NCI-H345 (cell line): ENCODE results near the gene SERGEF.
A peak's percentile ranks its signal among the peaks of the same experiment; 100 is the strongest.
"Not testable (repeated sequence)": the region's sequence is repeated elsewhere in the genome, so short reads cannot be mapped to it uniquely, and the experiment has no call there.

Experiments
- DNase-seq: peaks from one replicate; lab custom pipeline; 2025; lab: John Stamatoyannopoulos, UW

Gene SERGEF

GRCh38 chr11:17906436-17906835 is 106.4 kb downstream of the SERGEF start:
- peak; percentile 13 for DNase-seq

GRCh38 chr11:17905477-17905876 is 107.4 kb downstream of the SERGEF start:
- DNase-seq, result no peak

GRCh38 chr11:17901481-17901880 is 111.4 kb downstream of the SERGEF start:
- no peak for DNase-seq

- no peak for DNase-seq
Observed at GRCh38 chr11:17898782-17899181, 114.1 kb downstream of the SERGEF start.

GRCh38 chr11:17898071-17898470 is 114.8 kb downstream of the SERGEF start:
- DNase-seq, result no peak

- DNase-seq, result no peak
Observed at GRCh38 chr11:17897495-17897894, 115.4 kb downstream of the SERGEF start.

GRCh38 chr11:17896496-17897151 is 116.2 kb downstream of the SERGEF start:
- not testable (repeated sequence) for DNase-seq

- no peak for DNase-seq
Observed at GRCh38 chr11:17894929-17895658, 117.8 kb downstream of the SERGEF start.

GRCh38 chr11:17892409-17892808 is 120.4 kb downstream of the SERGEF start:
- DNase-seq, result no peak

GRCh38 chr11:17890325-17890724 is 122.5 kb downstream of the SERGEF start:
- DNase-seq, result no peak

GRCh38 chr11:17887779-17888178 is 125.1 kb downstream of the SERGEF start:
- no peak for DNase-seq

- DNase-seq, result no peak
Observed at GRCh38 chr11:17883946-17884345, 128.9 kb downstream of the SERGEF start.

- no peak for DNase-seq
Observed at GRCh38 chr11:17883057-17883456, 129.8 kb downstream of the SERGEF start.

- DNase-seq, result no peak
Observed at GRCh38 chr11:17878743-17879142, 134.1 kb downstream of the SERGEF start.

GRCh38 chr11:17877886-17878285 is 135.0 kb downstream of the SERGEF start:
- DNase-seq, result no peak

- DNase-seq, result no peak
Observed at GRCh38 chr11:17876827-17877226, 136.0 kb downstream of the SERGEF start.

GRCh38 chr11:17875891-17876290 is 137.0 kb downstream of the SERGEF start:
- DNase-seq, result no peak

- DNase-seq, result no peak
Observed at GRCh38 chr11:17873586-17873985, 139.3 kb downstream of the SERGEF start.

GRCh38 chr11:17868398-17868797 is 144.4 kb downstream of the SERGEF start:
- DNase-seq, result not testable (repeated sequence)

- DNase-seq, result no peak
Observed at GRCh38 chr11:17867341-17867740, 145.5 kb downstream of the SERGEF start.

- DNase-seq, result no peak
Observed at GRCh38 chr11:17865765-17866428, 146.9 kb downstream of the SERGEF start.

GRCh38 chr11:17864478-17864941 is 148.3 kb downstream of the SERGEF start:
- no peak for DNase-seq
